GM19240 (cell line): ENCODE measurements around the gene ATP4B.

ENCODE experiments used
- DNase-seq: peaks from one replicate; pipeline ENCODE4 v3.0.0; 2011; ENCODE audit warnings: low spot score; ENCODE audit not compliant: insufficient read length

Gene ATP4B

GRCh38 chr13:113657851-113658741 lies at the start of gene ATP4B:
TSS of gene ATP4B (minus strand) at chr13:113658198. CDS start at chr13:113658144, 54 bp downstream.
- DNase-seq = no peak

DNA sequence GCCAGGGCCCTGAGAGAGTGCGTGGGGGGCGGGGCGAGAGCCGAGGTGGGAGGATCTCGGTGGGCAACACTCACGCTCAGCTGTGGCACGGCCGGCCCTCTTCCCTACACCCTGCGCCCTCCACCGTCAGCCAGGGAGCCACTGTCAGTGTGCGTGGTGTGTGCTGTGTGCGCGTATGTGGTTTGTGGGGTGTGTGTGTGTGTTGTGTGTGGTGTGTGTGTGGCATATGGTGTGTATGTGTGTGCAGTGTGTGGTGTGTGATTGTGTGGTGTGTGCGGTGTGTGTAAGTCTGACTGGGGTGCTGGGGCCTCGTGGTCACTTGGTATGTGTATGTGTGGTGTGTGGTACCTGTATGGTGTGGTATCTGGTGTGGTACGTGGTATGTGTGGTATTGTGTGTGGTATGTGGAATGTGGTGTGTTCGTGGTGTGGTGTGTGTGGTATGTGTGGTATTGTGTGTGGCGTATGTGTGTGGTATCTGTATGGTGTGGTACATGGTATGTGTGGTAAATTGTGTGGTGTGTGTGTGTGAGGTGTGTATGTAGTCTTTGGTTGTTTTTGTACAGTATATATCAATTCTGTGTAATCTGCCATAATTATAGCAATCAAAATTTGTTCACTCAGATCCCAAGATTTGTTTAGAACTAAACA lies 14.1 kb upstream of the ATP4B start:
- no peak for DNase-seq

GRCh38 chr13:113671066-113672001 lies 13.3 kb upstream of the ATP4B start:
- no peak for DNase-seq

GRCh38 chr13:113670541-113670940 lies 12.5 kb upstream of the ATP4B start:
- DNase-seq = no peak

GRCh38 chr13:113669755-113670341 lies 11.8 kb upstream of the ATP4B start:
- no peak for DNase-seq

DNA sequence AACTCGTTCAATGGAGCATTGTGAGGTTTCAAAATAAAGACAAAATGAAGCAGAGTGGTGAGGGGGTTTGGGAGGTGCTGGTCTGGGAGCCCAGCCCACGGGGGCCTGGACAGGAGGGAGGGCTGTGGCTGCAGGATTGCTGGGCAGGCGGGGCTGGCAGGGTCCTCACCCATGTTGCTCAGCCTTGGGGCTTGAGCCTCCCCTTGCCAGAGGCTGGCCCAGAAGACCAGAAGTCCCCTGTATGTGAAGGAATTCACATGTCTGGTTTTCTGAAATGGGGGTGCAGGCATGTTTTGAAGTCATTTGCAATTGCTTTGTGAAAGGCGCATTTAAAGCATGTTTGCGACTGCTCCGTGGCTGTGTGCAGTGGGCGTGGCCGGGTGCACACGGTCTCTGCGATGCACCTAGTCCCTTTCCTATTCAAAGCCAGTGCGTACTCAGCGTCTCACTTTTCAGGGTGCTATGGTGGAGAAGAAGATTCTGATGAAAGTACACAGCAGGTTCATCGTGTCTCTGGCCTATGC lies 11.3 kb upstream of the ATP4B start:
- no peak for DNase-seq

DNA sequence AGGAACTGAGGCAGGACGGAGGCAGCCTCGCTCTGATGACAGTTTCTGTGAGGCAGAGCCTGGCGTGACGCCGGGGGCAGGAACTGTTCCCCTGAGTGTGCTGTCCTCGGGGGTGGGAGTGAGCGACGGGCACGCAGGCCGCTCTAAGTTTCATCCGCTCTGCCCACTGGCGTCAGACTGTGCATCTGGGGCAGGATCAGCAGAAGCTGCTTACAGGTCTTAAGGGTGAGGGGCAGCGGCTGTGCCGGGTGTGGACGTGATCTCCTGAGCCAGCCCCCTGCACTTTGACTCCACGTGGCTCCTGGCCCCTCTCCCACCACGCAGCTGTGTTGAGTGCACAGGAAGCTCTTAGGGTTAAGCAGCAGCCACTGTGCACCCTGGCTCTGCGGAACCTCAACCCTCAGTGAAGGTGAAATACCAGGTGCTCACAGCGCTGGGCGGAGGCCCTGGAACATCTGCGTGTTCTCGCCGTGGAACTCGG lies 10.5 kb upstream of the ATP4B start:
- no peak for DNase-seq

GRCh38 chr13:113667771-113668490 lies 9.9 kb upstream of the ATP4B start:
- no peak for DNase-seq

DNA sequence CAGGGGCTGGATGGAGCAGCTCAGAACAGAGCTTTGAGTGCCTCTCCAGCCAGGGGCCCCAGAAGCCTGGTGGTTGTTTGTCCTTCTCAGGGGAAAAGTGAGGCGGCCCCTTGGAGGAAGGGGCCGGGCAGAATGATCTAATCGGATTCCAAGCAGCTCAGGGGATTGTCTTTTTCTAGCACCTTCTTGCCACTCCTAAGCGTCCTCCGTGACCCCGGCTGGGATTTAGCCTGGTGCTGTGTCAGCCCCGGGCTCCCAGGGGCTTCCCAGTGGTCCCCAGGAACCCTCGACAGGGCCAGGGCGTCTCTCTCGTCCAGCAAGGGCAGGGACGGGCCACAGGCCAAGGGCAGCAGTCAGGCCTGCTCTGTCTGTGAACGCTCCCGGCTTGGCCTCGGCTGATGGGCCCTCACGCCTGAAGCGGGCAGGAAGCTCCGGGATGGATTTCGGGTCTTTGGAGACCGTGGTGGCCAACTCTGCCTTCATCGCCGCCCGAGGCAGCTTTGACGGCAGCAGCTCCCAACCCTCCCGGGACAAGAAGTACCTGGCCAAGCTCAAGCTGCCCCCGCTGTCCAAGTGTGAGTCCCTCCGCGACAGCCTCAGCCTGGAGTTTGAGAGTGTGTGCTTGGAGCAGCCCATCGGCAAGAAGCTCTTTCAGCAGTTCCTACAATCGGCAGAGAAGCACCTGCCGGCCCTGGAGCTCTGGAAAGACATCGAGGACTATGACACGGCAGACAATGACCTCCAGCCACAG lies 9.1 kb upstream of the ATP4B start, which contains the start of gene GRK1:
Gene GRK1, plus strand, starts transcription at position 269 of the 751 bp plus-strand sequence. Its CDS starts 168 bp downstream, at position 437.
- no peak for DNase-seq

DNA sequence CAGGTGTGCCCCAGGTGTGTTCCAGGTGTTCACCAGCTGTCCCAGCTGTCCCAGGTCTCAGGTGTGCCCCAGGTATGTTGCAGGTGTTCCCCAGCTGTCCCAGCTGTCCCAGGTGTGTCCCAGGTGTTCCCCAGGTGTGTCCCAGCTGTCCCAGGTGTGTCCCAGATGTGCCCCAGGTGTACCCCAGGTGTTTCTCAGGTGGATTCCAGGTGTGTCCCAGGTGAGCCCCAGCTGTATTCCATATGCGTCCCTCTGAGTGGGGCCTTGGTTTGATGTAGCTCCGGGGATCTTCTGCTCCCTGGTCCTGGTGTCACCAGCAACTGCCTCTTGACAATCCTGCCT lies 8.3 kb upstream of the ATP4B start:
- DNase-seq = no peak

GRCh38 chr13:113665597-113666328 lies 7.8 kb upstream of the ATP4B start:
- no peak for DNase-seq

DNA sequence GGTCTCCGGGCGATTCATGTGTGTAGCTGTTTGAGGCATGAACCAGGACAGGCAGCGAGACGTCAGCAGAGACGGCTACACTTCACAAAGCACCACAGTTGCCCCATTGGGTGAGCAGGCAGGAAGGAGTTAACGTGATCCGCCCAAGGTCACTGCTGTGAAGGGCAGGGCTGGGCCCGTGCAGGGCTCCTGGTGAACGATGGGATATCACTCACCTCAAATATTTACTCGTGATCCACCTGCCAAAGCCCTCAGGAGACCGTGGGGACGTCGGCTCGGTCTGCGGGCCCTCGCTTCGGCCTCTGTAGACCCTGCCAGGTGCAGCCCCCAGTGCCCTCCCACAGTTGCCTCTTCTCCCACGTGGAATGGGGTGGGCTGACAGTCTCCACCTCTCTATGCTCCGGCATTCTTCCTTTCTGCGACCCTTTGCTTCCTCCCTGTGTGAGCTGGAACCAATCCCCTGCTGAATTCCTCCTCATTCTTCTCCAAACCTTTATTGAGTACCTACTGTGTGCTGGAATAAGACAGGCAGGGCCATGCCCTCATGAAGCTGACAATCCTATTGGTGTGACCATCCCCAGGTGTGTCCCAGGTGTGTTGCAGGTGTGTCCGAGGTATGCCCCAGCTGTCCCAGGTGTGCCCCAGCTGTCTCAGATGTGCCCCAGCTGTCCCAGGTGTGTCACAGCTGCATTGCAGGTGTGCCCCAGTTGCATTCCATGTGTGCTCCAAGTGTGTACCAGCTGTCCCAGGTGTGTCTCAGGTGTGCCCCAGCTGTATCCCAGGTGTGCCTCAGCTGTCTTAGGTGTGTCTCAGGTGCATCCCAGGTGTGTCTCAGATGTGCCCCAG lies 7.0 kb upstream of the ATP4B start:
- no peak for DNase-seq

DNA sequence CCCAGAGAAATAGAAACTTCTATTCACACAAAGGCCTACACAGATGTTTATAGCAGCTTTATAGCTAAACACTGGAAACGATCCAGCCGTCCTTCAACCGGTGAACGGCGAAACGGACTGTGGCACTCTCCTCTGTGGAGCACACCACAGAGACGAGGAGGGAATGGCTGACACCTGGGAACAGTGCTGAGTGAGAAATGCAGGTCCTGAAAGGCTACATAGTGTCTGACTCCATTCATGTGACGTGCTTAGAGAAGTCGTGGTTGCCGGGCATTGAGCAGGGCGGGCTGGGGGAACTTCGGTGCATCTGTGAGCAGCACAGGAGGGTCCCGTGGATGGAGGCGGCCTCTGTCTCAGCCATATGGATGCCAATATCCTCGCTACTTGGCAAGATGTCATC lies 5.9 kb upstream of the ATP4B start:
- no peak for DNase-seq

GRCh38 chr13:113661509-113661908 lies 3.5 kb upstream of the ATP4B start:
- DNase-seq = no peak

DNA sequence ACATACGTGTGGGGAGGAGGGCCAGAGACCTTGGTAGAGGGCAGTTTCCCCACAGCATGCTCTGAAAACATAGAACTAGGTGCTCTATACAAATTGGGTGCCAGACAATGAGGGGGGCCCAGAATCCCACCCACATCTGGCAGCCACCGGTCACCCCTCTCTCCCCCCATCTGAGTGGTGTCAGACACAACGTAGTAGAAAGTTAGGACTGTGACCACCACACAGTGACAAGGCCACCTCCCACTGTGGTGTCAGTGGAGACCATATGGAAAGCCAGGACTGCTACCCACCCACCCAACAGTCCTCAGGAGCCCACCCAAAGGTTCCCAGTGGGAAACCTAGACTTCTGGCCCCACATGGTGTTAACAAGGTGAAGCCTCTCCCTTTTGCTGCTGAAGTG lies 2.1 kb upstream of the ATP4B start:
- DNase-seq = no peak

GRCh38 chr13:113659337-113659736 lies 1.3 kb upstream of the ATP4B start:
- no peak for DNase-seq

DNA sequence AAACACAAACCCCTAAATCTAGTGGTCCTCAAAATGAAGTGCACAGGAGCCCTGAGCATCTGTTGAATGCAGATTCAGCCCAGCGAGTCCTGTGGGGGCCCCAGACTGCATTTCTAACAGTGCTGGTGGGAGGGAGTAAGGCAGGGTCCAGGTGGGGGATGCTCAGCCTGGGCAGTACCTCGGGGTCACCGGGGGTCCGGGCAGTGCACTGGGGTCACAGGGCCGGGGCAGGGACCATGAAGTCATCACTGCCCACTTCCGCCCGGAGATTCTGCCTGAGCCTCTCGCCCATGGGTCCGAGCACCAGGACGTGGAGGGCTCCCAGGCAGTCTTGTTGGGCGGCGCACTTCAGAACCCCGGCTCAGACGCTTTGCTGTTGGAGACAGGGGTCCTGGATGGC lies 838 bp upstream of the ATP4B start:
- no peak for DNase-seq
